HepG2 (cell line): ENCODE data around the gene ADRA2B. TPM values are rescaled to one million over a fixed set of nuclear protein-coding genes. Genes with fewer than 3 reads are reported as not detected.

ENCODE experiments used
- ATAC-seq: fragments of 200-7000 bp; cut with Tn5 transposase; 3 replicates; pipeline ENCODE4 v1.9.1; 2020; ENCODE audit warnings: mild to moderate bottlenecking, moderate library complexity
- BruUV-seq: library from RNA; stranded (reverse); fragments of 400-500 nt; replicated peaks from 2 replicates; lab custom pipeline; 2021; lab: Mats Ljungman, UMichigan
- CTCF ChIA-PET: fragments of 300-600 bp; formaldehyde crosslinking; extraction: SDS; loops from one replicate; lab custom pipeline; 2021; ENCODE audit warnings: low total read pairs, inconsistent platforms, low intra/inter-chr PET ratio; lab: Yijun Ruan, JAX
- POLR2A ChIA-PET: fragments of 350-600 bp; sonication (Branson Sonifier 250); formaldehyde crosslinking; loops from one replicate; lab custom pipeline; 2020; ENCODE audit warnings: antibody characterized with exemption, inconsistent platforms; lab: Yijun Ruan, JAX
- DNase-seq: peaks from one replicate; pipeline ENCODE4 v3.0.0-alpha.2; 2015; ENCODE audit warnings: low spot score
- FAIRE-seq: peaks from 3 replicates; lab custom pipeline; 2011; peaks lifted over from hg19 to GRCh38; lab: Jason Lieb, UNC
- H2AFZ ChIP-seq: one replicate; pipeline ENCODE4 v1.6.1; 2011; ENCODE audit warnings: low read length, inconsistent platforms
- H3K27ac ChIP-seq: fragments of 300-600 bp; 3 replicates; pipeline ENCODE4 v1.8.0; 2011; ENCODE audit warnings: mixed run types, mild to moderate bottlenecking, mixed read lengths, low read length, inconsistent platforms; ENCODE audit not compliant: insufficient read depth; ENCODE audit errors: extremely low read length
- H3K27me3 ChIP-seq, 2 experiments: fragments of 200-600 bp in 1 of 2; 2 replicates in 1 of 2; 3 replicates in 1 of 2; pipeline versions ENCODE4 v1.6.0 to v1.8.0; 2011; ENCODE audit warnings: low read length in 2 of 2, mild to moderate bottlenecking in 2 of 2, moderate library complexity in 2 of 2, inconsistent platforms in 1 of 2; ENCODE audit not compliant: insufficient read depth in 2 of 2, control insufficient read depth in 1 of 2
- H3K36me3 ChIP-seq, 2 experiments: fragments of 200-600 bp in 1 of 2; replicated peaks in 1 of 2; 2 replicates in 1 of 2; 3 replicates in 1 of 2; pipeline versions ENCODE4 v1.5.1 to v1.8.0; 2011; ENCODE audit warnings: low read length in 2 of 2, inconsistent platforms in 1 of 2; ENCODE audit not compliant: insufficient read depth in 2 of 2, control insufficient read depth in 1 of 2
- H3K4me1 ChIP-seq: 2 replicates; pipeline ENCODE4 v1.5.1; 2012; ENCODE audit warnings: low read length, inconsistent platforms; ENCODE audit not compliant: insufficient read depth
- H3K4me2 ChIP-seq: 2 replicates; pipeline ENCODE4 v1.6.0; 2011; ENCODE audit warnings: low read depth, low read length, inconsistent platforms
- H3K4me3 ChIP-seq, 3 experiments: fragments of 200-600 bp in 1 of 3; sonication (generic), shearing (Covaris generic) in 1 of 3; replicated peaks in 1 of 3; 2 replicates each; pipeline ENCODE4 v1.5.1; 2011 to 2016; ENCODE audit warnings: low read length in 3 of 3, inconsistent platforms in 2 of 3, low read depth in 2 of 3, mild to moderate bottlenecking in 2 of 3, control low read depth in 1 of 3, mixed read lengths in 1 of 3; ENCODE audit not compliant: insufficient read depth in 1 of 3
- H3K79me2 ChIP-seq: one replicate; pipeline ENCODE4 v1.6.1; 2011; ENCODE audit warnings: low read length, inconsistent platforms; ENCODE audit not compliant: insufficient read depth
- H3K9ac ChIP-seq: 2 replicates; pipeline ENCODE4 v1.6.0; 2011; ENCODE audit warnings: mild to moderate bottlenecking, low read depth, low read length, inconsistent platforms; ENCODE audit not compliant: insufficient read depth
- H3K9me3 ChIP-seq: 2 replicates; pipeline ENCODE4 v1.5.1; 2012; ENCODE audit warnings: mild to moderate bottlenecking, low read length
- H4K20me1 ChIP-seq: 2 replicates; pipeline ENCODE4 v1.6.0; 2011; ENCODE audit warnings: inconsistent platforms, mild to moderate bottlenecking, low read length, moderate library complexity; ENCODE audit not compliant: insufficient read depth
- JDP2 ChIP-seq: sonication (generic); formaldehyde crosslinking; IDR thresholded peaks from 2 replicates; pipeline ENCODE4 v1.8.1; 2022; ENCODE audit warnings: missing genetic modification reagents, borderline replicate concordance
- RFX5 ChIP-seq: IDR thresholded peaks from 2 replicates; pipeline ENCODE4 v1.6.1; 2011; ENCODE audit warnings: low read depth, low read length, improper control_type of control experiment
- SRF ChIP-seq: IDR thresholded peaks from 2 replicates; pipeline ENCODE4 v1.6.1; 2011; ENCODE audit warnings: mild to moderate bottlenecking, low read depth, low read length, moderate library complexity
- ZNF343 ChIP-seq: sonication (generic); formaldehyde crosslinking; IDR thresholded peaks from 2 replicates; pipeline ENCODE4 v1.4.0; 2020; ENCODE audit warnings: mild to moderate bottlenecking, missing genetic modification reagents
- ZSCAN25 ChIP-seq: sonication (generic); formaldehyde crosslinking; IDR thresholded peaks from 2 replicates; pipeline ENCODE4 v1.8.0; 2022; ENCODE audit warnings: mild to moderate bottlenecking, missing genetic modification reagents
- WGBS: methylation state at CpG from one replicate; pipeline ENCODE4 v1.1.6; 2017; ENCODE audit warnings: low lambda C conversion rate; 5-methylcytosine and 5-hydroxymethylcytosine counted together
- in situ Hi-C: cut with HindIII; loops from 2 replicates; pipeline ENCODE4 v1.10.0; 2017; ENCODE audit warnings: low pct_unique_long_range_greater_than_20kb; ENCODE audit not compliant: extremely low pct_ligation_motif_present
- intact Hi-C: fragments of 100-400 bp; cut with micrococcal nuclease; formaldehyde crosslinking; loops from one replicate; pipeline ENCODE4 v1.10.0; 2022; ENCODE audit not compliant: unreplicated experiment
- polyA plus RNA-seq, 8 experiments: library from polyadenylated mRNA; depleted of rRNA in 3 of 8; stranded (reverse) in 7 of 8; unstranded in 1 of 8; fragments of >200 nt; fragmentation: Illumina TruSeq in 4 of 8; extraction: Trizol in 4 of 8; gene quantifications; 2 replicates each; pipeline versions ENCODE4 v1.2.1 to v1.2.3, GENCODE V29; 2011 to 2016; ENCODE audit warnings: low read depth in 4 of 8, missing spikeins in 1 of 8, mixed read lengths in 1 of 8; ENCODE audit not compliant: insufficient read depth in 1 of 8
- total RNA-seq, 5 experiments: library from RNA; depleted of rRNA; stranded (reverse); fragments of >200 nt; fragmentation: Illumina TruSeq; extraction: Trizol; gene quantifications; 2 replicates each; pipeline ENCODE4 v1.2.3, GENCODE V29; 2016; ENCODE audit warnings: low read depth in 1 of 5

Gene ADRA2B
- total and polyA plus RNA-seq, 2 of the 13 experiments (the other 11 are each of a cell fraction or from before 2014, with no cell fraction given) = not detected

DNA sequence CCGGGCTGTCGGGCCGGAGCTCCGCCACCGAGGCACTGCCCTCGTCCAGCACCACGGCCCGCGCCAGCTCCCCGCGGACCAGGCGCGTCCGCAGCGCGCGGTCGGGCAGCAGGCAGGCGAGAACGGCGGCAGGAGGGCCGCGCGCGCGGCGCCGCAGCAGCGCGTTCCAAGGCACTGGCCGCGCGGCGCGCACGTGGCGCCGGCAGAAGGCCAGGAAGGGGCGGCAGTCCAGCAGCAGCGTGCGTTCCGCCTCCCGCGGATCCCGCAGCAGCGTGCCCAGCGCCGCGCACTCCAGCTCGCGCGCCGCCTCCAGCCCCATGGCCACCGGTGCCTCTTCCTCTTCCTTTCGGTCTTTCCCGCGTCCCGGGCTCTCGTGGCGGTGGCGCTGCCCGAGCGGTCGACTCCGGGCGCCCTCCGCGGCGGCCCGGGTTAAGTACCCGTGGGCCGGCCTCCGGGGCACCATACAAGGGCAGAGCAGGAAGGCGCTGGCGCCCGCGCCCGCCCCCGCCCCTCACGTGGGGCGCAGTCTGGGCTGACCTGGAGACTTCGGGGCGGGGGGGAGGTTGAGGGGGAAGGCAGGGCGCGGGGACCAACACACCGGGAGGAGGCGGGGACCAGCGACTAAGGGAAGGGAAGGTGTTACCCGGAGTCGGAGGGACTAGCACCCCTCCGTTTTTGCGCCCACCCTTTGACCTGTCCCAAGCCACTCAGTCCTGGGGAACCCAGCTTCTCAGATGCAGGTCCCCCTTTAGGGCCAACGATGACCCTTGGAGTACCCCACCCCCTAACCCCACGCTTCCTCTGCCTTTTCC, 28.9 kb upstream of the ADRA2B start, which contains the start of gene DUSP2:
DUSP2 (minus strand) TSS at position 405 of the 812 bp plus-strand sequence; CDS start at position 319, 86 bp downstream.
- intact Hi-C loops = no loop called here
- peaks cover 11 to 67% of the 10 kb centered on the region in 2 experiments; a peak in 4 of 5 replicates for H3K27me3 ChIP-seq
- no TSS peak for BruUV-seq
- no peaks in the 10 kb centered on the region for H4K20me1 ChIP-seq
- H3K9me3 ChIP-seq = no peaks in the 10 kb centered on the region
- POLR2A ChIA-PET = no interaction called here
- H3K4me3 ChIP-seq = peak within 1 kb of the TSS in 1 of 3 experiments; percentile 17; a peak in 1 of 6 replicates
- no peak within 1 kb of the TSS for H3K9ac ChIP-seq
- ATAC-seq = no peak
- H3K4me2 ChIP-seq = peak within 1 kb of the TSS; percentile 26; the same call in 1 of the 2 replicates
- in situ Hi-C loops = loop anchor here (25.0 kb wide), 1 partner anchor 367 kb away; the partner anchor contains the start of gene NEURL3
- TF ChIP-seq SRF (0 out of 2 replicates have a peak, but pooled peaks have one; percentile 13), JDP2 (CRISPR knock-in tag) (no peak)
- no peaks in the 10 kb centered on the region for H3K79me2 ChIP-seq
- H2AFZ ChIP-seq = no peak within 1 kb of the TSS
- H3K27ac ChIP-seq = no peak within 1 kb of the TSS
- CTCF ChIA-PET = no interaction called here
- H3K36me3 ChIP-seq = no peaks in the 10 kb centered on the region
- no peak for DNase-seq
- 81% methylated on average over 94 of the region's 94 CpGs for WGBS
- no peak for FAIRE-seq
- H3K4me1 ChIP-seq = peaks cover 15% of the 10 kb centered on the region

DNA sequence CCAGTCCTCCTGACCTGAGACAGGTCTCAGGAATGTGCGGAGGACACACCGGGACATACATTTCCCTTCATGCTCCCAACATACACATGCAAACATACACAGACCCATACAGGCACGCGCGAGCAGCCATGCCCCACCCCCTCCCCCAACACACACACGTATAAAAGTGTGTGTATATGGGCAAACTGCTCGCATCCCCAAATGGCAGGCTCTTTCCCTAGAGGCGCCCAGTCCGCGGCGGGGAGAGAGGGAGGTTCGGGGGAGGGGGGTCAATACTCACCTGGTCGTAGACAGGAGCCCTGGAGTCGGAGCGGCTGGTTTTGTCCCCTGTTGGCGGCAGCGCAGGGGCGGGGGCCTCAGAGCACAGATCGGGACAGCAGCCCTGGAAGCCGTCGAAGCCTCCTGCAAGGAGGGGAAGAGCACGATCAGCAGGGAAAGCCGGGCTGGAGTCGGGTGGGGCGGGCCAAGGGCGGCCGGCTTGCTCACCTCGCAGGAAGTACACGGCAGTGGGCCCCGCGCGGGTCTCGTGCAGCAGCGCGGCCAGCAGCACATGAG, 28.2 kb upstream of the ADRA2B start:
- H3K4me1 ChIP-seq = peaks cover 15% of the 10 kb centered on the region
- no TSS peak for BruUV-seq
- no peaks in the 10 kb centered on the region for H3K79me2 ChIP-seq
- no peak overlapping the region for H3K9ac ChIP-seq
- ChIA-PET POLR2A (no interaction called here), CTCF (no interaction called here)
- peaks cover 9 to 62% of the 10 kb centered on the region in 2 experiments; a peak in 4 of 5 replicates for H3K27me3 ChIP-seq
- ATAC-seq (no peak), DNase-seq (no peak), FAIRE-seq (no peak)
- H3K9me3 ChIP-seq = no peaks in the 10 kb centered on the region
- H3K36me3 ChIP-seq = no peaks in the 10 kb centered on the region
- H3K4me3 ChIP-seq = no peak overlapping the region
- H3K27ac ChIP-seq = no peak overlapping the region
- no peak overlapping the region for H2AFZ ChIP-seq
- H4K20me1 ChIP-seq = no peaks in the 10 kb centered on the region
- in situ Hi-C loops (loop anchor here (5.0 to 25.0 kb wide), 2 partner anchors 118 to 368 kb away; partner anchors contain the start of gene NEURL3), intact Hi-C loops (no loop called here)
- WGBS = 82% methylated on average over 33 of the region's 35 CpGs
- no peak for TF ChIP-seq RFX5
- TF ChIP-seq ZSCAN25 (CRISPR knock-in tag) = no peak
- TF ChIP-seq ZNF343 (CRISPR knock-in tag) = no peak
- no peak overlapping the region for H3K4me2 ChIP-seq
